Neural cell (in vitro differentiated cells): Measurements from ENCODE around the gene MAP6.

ENCODE experiments used
- EP300 ChIP-seq: fragments of 450-650 bp; conservative IDR thresholded peaks from 2 replicates; pipeline ENCODE4 v1.6.1; 2014; ENCODE audit warnings: antibody characterized with exemption, mild to moderate bottlenecking, moderate library complexity; ENCODE audit not compliant: poor library complexity, severe bottlenecking
- EZH2 ChIP-seq: fragments of 200-600, 300-800 bp; shearing (Covaris generic), sonication (generic); IDR thresholded peaks from 2 replicates; pipeline ENCODE4 v1.6.1; 2014; ENCODE audit warnings: antibody characterized with exemption, low read length, borderline replicate concordance, mild to moderate bottlenecking; ENCODE audit not compliant: insufficient read depth, poor library complexity, severe bottlenecking
- SMC3 ChIP-seq: fragments of 450-650 bp; conservative IDR thresholded peaks from 2 replicates; pipeline ENCODE4 v1.6.1; 2014; ENCODE audit warnings: antibody characterized with exemption, mild to moderate bottlenecking, moderate library complexity; ENCODE audit not compliant: poor library complexity
- TAF1 ChIP-seq: IDR thresholded peaks from 2 replicates; pipeline ENCODE4 v1.6.1; 2012; ENCODE audit warnings: low read depth

- TF ChIP-seq EP300 (no peak), SMC3 (no peak), EZH2 (no peak), TAF1 (no peak)
Measured at GRCh38 chr11:75717608-75718418, 49.0 kb upstream of the MAP6 start, which contains the start of gene MOGAT2.
